ENCODE data around the gene FAS. TPM values are rescaled to one million over a fixed set of nuclear protein-coding genes. Genes with fewer than 3 reads are reported as not detected.

The FAS gene
- total RNA-seq, 1 donor from 2014 or later, result 4.7 TPM

Small RNA genes within 50 kb of the gene (microRNA-seq; reads per million reads assigned to microRNA genes)
- not detected for gene MIR4679-1
- not detected for gene MIR4679-2

Other genes starting within 250 kb of the FAS start
- gene LIPN, start 230.8 kb upstream of the FAS start, total RNA-seq, result not detected
- gene LIPM, start 188.1 kb upstream of the FAS start, total RNA-seq, result not detected
- not detected for gene ANKRD22, start 139.0 kb upstream of the FAS start, total RNA-seq
- gene STAMBPL1, start 110.6 kb upstream of the FAS start, total RNA-seq, result 2.0 TPM
- gene ACTA2, start 38.0 kb upstream of the FAS start, total RNA-seq, result 75.2 TPM
- gene CH25H, start 216.5 kb downstream of the FAS start, total RNA-seq, result 0.14 TPM